ENCODE results near the gene SMARCAL1.
"Not testable (repeated sequence)": the region's sequence is repeated elsewhere in the genome, so short reads cannot be mapped to it uniquely, and the experiment has no call there.

SMARCAL1 gene

DNA sequence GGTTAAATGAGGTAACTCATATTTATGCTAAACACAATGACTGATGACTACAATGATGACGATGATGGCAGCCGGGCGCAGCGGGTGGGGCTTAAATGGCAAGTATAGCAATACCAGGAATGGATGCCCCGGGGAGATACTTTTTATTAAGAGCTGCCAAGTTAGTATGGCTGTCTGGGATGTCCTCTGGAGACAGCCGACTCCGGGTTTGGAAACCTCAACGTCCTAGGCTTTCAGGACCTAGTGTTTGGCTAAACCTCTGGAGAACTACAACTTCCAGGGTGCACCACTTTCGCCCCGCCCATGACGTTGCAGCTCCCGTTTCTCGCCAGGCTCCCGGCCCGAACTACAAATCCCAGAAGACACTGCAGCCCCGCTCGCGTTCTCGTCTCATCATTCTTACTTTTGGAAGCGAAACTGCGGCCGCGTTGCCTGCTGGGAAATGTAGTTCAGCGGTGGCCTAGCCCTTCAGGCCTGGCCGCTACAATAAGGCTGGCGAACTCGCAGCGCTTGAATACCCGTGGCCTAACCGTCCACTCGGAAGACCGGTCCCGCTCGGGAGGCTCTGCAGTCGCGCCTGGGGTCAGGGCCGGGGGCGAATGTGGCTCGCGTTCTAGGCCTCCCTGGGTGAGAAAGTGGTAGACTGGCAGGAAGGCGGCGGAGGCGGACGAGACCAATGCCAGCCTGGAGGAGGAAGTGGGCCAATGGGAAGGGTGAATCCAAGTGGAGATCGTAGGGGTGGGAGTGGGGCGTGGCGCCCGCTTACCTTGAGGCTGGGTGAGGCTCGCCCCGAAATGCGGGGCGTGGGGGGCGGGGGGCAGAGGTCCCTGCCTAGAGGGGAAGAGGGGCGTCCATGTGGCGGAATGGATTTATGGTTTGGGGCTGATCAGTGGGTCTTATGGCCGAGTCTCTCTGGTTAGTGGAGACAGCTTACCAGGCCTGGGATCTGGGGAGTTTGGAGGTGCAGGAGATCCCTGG, at the start of gene SMARCAL1:
TSS of gene SMARCAL1 (plus strand) at position 463 of the 978 bp plus-strand sequence. CDS start 2,221 bp downstream, outside the sequence.
- DNase-seq: peak; percentile 95

DNA sequence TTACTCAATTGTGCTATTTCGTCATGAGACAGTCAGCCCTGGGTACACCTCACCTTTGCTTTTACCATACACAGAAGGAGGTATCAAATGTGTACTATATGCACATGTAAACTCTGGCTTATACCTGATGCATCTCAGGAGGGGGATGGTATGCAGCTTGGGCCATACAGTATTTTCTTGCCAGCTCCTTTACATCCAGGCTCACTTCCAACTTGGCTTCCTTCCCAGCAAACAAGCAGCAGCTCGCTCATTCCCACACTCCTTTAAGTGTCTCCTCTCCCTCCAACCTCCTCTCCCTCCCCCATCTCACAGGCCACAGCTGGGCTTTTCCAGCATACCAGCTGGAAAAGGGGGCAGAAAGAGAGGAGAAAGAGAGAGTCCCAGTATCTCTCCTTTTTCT, 49.6 kb upstream of the SMARCAL1 start:
- peak; percentile 68 for DNase-seq

GRCh38 chr2:216363221-216363620, 49.1 kb upstream of the SMARCAL1 start:
- DNase-seq: no peak

DNA sequence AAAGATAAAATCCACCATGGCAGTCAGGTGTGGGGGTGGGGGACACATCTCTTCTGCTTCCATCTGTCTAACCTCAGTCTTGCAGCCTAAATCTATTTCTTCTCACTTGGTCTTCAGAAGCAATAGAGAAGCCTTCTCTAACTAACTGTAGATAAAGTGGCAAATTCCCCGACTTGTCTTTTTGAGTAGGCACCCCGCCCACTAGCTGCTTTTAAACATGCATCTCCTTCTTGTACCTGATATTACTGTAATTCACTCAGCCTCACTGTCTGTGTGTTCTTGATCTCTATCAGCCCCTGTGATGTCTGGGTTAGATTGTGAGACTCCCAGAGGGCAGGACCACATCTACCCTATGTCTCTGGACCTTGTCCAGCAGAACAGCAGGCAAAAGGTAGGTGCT, 46.8 kb upstream of the SMARCAL1 start:
- no peak for DNase-seq

GRCh38 chr2:216366777-216367471, 45.4 kb upstream of the SMARCAL1 start:
- no peak for DNase-seq

DNA sequence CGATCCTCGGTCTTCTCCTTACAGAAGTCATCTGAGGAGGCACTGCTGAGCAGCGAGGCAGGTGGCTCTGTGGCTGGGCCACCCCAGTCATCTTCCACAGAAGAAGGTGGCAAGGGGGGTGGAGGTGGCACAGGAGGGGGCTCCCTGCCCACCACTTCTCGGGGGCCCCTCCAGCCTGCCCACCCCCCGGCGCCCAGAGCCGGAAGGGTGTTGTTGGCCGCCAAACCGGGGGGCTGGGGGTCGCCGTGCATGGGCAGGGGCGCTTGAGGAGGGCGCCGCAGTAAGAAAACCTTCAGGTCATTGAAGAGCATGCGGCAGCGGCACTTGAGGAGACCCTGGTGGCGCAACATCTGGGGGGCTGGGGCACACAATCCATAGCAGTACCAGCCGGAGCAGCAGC, 42.5 kb upstream of the SMARCAL1 start:
- DNase-seq: no peak

GRCh38 chr2:216370961-216371712, 41.1 kb upstream of the SMARCAL1 start:
- DNase-seq: peak; percentile 65

- peak; percentile 90 for DNase-seq
Observed at GRCh38 chr2:216371721-216372702, 40.3 kb upstream of the SMARCAL1 start, which contains the start of gene MARCHF4. MARCHF4 (minus strand) TSS chr2:216372483; CDS start chr2:216370260, 2,223 bp downstream.

- peak; percentile 19 for DNase-seq
Observed at GRCh38 chr2:216372761-216373291, 39.5 kb upstream of the SMARCAL1 start.

GRCh38 chr2:216373896-216374295, 38.4 kb upstream of the SMARCAL1 start:
- no peak for DNase-seq

DNA sequence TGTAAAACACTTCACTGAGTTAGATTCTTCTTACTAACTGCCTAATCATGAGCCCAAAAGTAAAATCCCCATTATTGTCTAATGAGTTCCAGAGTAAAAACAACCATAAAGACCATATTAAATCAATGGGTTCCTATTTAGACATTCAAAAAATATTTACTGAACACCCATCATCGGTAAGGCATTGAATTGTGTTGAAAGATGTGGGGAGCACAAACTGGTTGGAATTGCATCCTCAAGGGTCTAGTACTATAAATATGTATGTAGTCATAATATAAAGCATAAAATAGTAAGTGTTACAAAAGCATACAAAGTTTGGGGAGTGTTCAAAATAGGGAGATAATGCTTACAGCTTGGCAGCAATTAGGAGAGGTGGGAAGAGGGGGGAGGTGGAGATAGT, 37.0 kb upstream of the SMARCAL1 start:
- DNase-seq: no peak

DNA sequence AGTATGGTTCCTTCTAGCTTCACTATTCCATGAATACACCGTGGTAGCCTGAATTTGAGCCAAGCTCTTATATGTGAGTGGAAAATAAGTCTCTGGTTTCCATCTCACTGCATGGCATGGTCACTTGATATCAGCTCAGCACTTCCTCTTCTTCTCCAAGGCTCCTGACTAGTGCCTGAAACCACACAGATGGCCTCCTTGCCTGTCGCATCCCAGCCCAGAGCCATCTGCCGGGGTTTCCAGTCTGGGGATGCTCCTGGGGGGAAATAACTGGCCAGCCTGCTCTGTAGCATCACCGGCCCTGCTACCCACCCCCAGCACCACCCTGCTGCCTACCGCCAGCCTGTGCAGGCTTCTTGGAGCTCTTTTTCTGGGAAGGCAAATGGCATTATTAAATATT, 32.3 kb upstream of the SMARCAL1 start:
- peak; percentile 25 for DNase-seq

DNA sequence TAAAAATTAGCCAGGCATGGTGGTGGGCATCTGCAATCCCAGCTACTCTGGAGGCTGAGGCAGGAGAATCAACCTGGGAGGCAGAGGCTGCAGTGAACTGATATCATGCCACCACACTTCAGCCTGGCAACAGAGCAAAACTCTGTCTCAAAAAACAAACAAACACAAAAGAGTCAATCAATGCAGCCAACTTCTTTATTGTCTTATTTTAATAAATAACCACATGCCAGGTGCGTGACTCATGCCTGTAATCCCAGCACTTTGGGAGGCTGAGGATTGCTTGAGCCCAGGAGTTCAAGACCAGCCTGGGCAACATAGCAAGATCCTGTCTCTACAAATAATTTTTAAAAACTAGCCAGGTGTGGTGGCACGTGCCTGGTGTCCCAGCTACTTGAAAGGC, 27.9 kb upstream of the SMARCAL1 start:
- not testable (repeated sequence) for DNase-seq

DNA sequence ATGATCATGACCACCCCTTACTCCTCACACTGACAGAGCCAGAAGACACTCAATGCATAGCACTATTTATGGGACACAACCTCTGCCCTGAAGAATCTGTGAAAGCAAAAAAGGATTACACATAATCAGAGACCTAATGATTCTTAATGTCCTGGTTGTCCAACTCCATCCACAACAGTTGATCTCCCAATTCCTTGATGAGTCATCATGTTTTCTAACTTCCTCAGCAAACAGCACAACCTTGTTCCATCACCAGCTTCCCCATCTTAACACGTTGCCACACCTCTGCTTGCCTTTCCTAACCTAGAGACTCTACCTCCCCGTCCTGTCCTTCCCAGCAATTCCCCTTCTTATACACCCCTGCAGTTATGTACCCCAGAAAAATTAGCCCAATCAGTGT, 26.8 kb upstream of the SMARCAL1 start:
- DNase-seq: no peak

DNA sequence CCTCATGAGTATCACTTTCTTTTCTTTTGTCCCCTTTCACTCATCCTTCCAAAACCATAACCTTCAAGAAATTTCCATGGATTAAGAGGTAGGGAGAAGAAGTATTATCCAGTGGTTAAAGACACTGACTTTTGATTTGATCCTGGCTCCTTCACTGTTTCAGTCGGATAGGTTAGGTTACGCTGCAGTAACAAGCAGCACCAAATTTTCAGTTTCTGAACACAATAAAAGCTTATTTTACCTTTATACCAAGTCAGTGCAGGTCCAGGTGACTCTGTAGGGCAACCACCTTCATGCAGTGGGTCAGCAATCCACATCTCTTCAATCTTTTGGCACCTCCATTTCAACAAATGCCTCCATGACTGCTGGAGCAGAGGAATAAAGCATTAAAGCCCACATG, 25.0 kb upstream of the SMARCAL1 start:
- no peak for DNase-seq

DNA sequence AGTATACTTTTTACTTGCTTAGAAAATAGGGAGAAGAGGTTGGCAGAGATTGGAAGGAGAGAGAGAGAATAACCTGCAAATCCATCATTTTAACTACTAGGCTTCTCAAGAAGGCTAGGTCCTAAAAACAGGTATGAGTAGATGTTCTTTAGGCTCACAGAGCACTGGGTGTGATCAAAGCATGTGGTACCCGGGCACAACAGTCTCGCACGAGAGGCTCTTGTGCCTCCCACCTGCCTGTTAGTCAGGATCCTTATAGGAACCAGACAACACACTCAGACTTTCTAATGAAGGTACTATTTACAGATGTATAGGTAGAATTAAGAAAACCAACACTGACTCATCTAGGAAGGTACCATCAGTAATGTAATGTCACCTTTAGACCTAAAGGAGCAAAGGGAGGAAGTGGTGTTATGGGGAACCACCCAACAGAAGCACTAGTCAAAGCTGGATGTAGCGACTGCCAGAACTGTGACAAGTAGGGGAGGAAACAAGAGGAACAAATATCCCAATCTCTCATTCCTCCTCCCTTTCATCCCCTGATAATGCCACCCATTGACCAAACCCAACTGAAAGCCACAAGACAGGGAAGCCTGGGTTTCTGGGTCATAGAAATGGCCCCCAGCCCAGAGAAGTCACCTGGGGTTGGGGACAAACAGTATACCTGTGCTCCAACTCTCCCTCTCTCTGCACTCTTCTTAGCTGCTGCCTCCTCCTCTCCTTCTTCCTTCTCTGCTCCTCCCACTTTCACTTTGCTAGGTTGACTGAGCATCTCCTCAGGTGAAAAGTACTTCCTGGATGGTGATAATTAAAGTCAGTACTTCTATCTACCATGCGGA, 24.0 kb upstream of the SMARCAL1 start:
- peak; percentile 12 for DNase-seq

DNA sequence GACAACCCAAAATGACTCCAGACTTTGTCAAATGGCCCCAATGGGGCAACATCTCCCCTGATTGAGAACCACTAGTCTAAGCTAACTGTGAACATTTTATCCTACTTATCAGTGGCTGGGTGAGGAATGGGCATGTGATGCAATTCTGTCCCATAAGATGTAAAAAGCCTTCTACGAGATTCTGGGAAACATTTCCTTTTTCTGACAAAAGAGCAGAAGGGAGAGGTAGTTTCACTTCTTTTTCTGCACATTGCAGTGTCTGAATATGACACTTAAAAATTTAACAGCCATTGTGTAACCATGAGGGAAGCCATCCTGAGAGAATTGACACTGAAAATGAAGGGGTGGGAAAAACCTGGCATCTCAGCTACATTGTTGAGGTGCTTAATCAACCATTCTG, 22.7 kb upstream of the SMARCAL1 start:
- no peak for DNase-seq

- DNase-seq: no peak
Observed at GRCh38 chr2:216391401-216391800, 20.9 kb upstream of the SMARCAL1 start.

DNA sequence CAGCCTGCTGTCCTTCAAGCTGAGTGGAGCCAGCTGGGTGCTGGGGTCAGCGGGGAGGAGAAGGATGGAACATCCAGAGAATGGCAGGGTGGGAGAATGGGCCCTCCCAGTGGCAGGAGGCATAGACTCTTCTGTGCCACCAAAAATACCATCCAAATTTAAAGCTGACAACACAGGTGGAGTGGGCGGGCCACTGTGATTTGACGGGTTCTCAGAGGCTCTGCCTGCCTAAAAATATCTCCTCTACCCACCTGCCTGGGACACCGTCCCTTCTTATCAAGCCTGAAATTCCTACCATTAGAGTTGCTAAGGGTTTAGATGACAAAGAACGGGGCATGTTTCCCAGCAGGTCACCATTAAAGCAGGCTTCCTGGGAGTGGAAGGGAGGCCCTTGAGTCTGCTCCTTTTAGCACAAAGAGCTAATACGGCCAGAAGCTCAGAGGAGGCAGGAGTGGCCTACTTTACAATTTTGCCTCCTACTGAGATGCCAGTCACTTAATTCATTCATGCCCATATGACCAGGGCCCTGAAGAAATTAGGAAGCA, 20.2 kb upstream of the SMARCAL1 start:
- peak; percentile 11 for DNase-seq
